HG02763 (cell line): ENCODE results near the gene APC2.
"Not testable (repeated sequence)": the region's sequence is repeated elsewhere in the genome, so short reads cannot be mapped to it uniquely, and the experiment has no call there.

Source experiments
- ATAC-seq: cut with Tn5 transposase; IDR thresholded peaks from one replicate; pipeline ENCODE4 v1.9.1; 2021; ENCODE audit warnings: mild to moderate bottlenecking, moderate library complexity; ENCODE audit not compliant: unreplicated experiment

Gene APC2

DNA sequence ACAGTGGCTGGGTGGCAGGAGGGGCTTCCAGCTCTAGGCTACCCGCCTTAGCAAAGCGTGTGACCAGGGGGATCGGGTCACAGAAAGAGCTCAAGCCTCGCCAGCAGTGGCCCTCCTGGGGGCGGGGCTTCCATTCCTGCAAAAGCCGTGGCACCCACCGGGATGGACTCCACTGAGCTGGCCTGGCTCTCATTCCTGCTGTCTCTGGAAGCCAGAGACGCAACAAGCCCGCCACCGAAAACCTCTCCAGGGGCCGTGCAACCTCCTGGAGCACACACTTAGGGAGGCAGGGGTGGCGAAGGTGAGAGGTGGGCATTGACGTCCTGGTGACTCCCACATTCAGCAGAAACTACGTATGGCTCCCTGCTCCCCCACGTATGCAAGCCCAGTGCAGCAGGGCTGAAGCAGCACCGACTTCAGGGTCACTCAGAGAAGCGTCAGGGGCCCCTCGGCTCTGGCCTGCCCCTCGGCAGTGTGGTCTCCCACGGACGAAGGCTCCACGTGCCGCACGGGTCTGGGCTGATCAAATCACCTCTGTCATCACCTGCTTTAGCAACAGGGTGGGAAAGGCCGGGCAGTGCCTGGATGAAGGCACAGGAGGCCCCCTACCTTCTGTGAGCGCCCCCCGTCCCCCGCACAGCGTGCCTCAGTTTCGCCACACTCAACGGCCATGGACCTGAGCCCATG is 26.0 kb downstream of the APC2 start:
- no peak for ATAC-seq

DNA sequence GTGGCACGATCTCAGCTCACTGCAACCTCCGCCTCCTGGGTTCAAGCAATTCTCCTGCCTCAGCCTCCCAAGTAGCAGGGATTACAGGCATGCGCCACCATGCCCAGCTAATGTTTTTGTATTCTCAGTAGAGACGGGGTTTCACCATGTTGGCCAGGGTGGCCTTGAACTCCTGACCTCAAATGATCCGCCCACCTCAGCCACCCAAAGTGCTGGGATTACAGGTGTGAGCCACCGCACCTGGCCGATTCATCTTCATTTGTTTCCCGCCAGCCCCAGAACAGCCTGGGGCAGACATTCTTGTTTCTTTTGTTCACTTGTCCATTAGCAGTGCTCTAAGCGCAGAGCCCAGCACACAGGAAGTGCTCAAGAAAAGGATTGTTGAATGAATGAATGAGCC is 27.1 kb downstream of the APC2 start:
- ATAC-seq: not testable (repeated sequence)

DNA sequence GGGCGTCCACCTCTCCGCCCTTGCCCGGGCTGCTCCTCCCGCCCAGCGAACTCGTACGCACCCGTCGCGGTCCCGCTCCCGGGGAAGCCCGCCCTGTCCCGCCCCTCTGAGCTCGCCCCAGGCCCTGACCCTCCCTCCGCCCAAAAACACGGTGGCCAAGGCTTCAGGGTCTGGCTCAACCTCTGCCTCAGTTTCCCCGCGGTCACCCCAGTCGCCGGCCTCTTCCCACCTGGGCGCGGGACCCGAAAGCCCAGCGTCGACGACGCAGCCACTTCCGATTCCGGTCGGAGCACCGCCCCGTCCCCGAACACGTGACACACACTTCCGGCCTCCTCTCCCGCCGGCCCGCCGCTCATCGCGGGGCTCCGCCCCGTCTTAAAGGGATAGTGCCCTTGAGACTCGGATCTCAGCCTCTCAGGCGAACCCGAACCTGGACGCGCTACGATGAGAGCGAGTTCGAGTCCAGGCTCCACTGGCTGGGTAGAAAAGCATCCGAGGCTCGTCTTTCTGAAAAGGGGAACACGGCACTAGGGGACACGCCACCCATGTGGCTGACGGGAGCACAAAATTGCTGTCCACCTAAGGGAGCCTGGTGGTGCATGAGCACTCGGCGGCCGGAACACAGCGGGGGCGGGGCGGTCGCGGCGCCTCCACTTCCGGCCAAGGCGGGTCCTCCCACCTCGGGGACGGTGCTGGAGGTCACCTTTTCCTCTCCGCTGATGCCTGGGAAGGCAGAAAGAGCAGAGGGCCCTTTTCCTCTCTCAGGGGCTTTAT is 29.2 kb downstream of the APC2 start, which contains the start of gene C19orf25:
C19orf25 (minus strand) TSS at position 282 of the 774 bp plus-strand sequence. CDS start 312 bp downstream, outside the sequence.
- peak; percentile 89 for ATAC-seq

DNA sequence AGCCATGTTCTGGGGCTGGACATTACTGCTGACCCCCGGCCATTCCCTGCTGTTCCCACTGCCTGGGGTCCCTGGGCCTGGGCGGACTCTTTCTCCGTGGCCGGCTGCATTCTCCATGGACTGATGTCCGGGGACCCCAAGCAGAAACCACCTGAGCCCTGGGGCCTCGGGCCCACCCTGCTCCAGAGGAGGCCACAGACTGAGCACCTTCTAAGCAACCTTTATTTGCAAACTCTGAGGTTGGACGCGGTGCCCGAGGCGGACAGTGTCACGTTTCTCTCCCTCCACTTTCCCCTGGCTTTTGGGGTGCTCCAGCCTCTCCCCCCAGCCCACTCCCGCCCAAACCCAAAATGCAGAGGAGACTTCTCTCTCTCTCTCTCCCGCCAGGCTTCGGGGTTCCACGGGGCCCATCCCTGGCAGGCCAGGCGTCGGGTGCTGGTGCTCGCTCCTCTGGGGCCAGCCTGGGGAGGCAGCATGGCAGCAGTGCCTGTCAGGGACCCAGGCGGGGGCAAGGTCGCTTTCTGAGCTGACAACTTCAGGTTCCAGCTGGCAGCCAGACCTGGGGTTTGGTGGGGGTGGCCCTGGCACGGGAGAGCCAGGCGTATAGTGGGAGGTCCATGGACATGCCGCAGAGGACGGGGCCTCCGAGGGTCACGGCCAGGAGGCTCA is 31.4 kb downstream of the APC2 start:
- no peak for ATAC-seq

DNA sequence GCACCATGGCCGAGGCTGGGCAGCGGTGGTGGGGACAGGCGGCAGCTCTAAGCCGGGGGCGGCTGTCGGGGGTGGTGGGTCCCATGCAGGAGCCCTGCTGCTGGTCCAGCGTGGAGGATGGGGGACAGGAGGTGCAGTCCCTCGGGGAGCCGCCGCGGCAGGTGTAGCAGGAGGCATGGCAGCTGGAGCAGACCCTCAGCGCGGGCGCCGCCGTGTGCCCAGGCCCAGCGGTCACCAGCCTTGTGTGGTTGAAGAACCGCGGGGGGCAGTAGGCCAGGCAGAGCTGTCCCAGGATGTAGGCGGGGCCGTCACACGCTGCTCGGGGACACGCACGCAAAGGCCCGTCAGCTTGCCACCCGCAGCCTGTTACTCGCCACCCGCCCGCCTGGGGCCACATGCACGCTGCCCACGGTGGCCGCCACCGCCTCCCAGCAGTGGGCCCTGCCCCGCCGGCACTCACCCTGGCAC is 32.0 kb downstream of the APC2 start:
- ATAC-seq: no peak

DNA sequence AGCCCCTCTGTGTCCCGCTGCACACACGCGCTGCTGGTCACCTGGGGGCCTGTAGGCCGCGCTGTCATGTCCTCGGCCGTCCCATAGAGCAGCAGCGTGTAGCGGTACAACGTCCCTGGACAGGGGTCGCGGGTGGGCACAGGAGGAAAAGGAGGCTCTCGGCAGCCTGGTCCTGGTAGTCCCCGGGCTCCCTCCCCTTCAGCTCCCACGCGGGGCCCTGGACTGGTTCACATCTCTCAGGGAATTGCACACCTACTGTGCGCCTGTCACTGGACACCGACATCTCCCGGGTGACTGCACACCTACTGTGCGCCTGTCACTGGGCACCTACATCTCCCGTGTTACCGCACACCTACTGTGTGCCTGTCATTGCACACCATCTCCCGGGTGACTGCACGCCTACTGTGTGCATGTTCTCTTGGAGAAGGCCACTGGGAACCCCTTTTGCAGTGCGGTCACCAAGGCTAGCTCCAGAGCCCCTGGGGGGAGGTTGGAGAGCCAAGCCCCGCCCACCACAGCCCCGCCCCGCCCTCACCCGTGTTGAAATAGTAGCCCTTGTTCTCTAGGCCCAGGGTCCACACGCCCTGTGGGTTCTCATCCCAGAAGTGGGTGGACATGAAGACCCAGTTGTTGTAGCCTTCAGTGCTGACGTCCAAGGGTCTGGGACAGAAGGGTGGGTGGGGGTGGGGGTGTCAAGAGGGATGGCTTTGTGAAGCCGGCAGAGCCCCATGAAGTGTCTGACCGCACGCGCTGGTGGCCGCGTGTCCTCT is 32.6 kb downstream of the APC2 start:
- no peak for ATAC-seq

DNA sequence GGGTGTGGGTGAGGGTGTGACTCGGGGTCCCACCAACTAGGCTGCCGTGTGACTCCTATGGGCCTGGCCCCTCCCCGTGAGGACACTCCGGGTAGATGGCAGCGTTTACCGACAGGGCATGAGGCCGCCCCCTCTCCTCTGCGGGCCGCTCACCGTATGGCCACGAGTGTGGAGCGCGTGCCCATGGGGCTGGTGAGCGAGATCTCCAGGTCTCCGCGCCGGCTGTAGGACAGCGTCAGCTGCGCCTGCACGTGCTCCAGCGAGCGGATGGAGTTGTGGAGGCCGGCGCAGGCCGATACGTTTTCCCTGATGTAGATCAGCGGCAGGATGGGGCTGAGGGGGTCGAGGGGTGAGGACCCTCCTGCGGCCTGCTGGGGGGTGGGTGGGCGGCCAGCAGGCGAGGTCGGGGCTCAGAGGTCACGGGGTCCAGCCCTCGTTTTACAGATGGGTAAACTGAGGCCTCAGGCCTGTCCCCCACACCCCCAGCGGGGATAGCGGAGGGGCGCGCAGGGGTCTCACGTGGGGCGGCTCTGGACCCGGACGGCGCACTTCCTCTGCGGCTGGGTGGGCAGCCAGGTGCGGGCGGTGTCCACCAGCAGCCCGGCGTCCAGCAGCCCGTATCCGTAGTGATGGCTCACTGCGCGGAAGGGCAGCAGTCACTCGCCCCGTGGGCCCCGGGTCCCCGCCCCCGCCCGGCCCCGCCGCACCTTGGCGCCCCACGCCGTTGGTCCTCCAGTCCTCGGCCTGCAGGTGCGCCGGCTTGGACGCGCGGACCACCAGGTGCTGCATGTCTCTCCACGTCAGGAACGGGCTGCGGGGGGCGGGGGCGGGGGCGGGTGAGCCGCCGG is 33.4 kb downstream of the APC2 start:
- no peak for ATAC-seq

DNA sequence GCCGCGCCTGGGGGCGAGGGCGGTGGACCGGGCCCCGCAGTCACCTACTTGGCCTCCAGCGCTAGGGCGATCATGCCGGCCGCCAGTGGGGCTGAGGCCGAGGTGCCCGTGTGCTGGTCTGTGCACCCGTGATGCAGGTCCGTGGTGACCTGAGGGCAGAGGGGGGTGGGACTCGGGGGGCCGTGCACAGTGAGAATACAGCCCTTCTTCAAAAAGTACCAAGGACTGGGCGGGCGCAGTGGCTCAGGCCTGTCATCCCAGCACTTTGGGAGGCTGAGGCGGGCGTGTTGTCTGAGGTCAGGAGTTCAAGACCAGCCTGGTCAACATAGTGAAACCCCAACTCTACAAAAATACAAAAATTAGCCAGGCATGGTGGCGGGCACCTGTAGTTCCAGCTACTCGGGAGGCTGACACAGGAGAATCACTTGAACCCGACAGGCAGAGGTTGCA is 34.1 kb downstream of the APC2 start:
- no peak for ATAC-seq

DNA sequence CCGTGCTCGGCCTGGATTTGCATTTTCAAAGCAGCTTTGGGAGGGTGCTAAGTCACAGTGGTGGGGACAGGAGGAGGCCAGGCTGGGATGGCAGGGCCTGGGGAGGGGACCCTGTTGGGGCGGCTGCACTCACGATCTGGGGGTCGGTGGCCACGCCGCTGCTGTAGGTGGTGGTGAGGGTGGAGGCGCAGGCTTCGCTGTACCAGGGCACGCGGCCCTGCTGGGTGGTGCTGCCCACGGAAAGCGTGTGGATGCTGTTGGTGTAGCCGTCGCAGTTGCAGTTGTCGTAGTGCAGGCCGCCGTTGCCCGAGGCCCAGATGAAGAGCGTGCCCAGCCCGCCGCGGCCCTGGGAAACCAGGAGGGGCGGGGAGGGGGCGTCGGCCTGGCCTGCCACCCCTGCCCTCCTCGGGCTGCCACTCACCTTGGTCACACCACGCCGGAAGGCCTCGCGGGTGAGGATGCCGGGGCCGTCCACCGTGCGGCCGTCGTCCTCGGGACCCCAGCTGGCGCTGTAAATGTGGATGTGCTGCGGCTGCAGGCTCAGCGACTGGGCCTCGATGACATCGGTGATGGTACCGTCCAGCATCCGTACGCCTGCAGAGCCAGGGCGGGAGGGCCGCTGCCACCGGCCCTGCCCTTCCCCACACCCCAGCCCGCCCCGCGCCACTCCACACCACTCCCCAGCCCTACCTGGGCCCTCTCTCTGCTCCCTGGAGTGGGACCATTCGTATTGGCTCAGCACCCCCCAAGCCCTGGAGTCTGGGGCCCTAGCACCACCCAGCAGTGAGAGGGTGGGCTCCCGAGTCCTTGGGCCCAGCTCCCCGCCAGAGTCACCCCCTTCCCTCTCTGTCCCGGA is 37.0 kb downstream of the APC2 start:
- ATAC-seq: no peak

DNA sequence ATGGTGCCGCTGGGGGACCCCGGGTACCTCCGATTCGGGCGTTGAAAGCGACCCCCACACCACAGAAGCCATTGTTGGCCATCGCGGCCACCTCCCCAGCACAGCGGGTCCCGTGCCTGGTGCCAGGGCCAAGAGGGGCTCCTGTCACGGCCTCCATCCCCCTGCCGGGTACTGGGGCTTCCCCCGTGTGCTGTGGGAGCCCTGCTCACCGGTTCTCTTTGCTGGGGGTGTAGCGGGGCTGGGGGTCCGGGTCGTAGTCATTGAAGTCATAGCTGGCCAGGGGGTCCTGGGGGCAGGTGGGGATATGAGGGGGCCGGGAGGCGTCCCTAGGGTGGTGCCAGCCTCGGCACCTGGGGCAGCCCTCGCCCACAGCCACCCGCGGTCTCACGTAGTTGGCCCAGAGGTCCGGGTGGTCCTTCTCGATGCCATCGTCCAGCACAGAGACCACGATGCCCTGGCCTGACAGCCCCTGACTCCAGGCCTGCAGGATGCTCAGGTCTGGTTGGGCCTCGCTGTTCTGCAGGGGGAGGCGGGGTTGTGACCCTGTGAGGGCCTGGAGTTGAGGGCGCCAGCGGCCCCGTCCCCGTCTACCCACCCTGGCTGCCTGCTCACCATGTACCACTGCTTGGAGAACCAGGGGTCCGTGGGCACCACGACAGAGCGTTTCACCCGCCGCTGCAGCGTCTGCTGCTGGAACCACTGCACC is 37.8 kb downstream of the APC2 start:
- ATAC-seq: no peak

DNA sequence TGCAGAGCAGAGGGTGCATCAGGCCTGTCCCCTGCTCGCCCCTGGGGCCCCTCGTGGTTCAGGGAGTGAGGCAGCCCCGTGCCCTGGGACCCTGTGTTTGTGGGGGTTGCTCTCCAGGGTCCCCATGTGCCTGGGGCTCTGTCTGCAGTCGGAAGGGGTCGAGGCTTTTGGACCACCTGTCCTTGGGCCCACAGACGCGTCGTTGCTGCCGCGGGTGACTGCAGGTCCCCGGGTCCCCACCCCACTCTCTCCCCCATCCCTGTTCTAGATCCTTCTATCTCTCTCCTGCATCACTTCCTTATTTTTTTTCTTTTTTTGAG is 38.3 kb downstream of the APC2 start:
- ATAC-seq: no peak

DNA sequence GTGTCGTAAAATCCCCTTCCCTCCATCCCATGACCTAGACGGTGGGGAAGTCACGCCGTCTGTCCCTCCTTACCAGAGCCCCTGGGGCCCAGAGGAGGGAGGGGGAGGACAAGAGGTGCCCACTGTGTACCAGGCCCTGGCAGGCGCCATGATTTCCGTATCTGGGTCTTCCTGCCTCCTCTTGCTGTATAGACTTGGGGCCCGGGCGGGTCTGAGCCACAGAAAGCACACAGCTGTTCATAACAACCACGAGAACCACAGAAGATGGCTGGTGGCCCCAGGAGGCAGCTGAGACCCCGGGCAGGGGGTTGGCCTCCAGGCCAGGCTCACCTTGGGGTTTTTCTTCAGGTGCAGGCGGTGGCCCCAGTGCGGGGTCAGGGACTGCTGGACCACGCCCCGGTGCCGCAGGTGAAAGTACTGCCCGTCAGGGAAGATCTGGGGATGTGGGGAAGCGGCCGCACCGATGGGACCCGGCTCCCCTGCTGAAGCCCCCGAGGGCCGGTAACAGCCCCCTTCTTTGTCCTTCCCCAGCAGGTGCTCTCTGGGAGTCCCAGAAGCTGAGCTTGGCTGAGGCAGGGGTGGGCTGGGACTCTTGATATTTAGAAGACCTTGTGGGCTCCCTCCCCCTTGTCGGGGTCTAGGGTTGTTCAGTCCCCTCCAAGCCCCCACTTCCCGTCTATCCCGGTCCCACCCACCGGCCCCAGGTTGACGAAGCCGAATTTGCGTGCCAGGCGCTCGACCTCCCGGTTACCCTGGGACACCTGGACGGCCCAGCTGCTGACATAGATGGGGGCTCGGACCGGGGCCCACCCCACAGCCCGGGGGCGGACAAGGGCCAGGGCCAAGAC is 39.8 kb downstream of the APC2 start:
- ATAC-seq: no peak

DNA sequence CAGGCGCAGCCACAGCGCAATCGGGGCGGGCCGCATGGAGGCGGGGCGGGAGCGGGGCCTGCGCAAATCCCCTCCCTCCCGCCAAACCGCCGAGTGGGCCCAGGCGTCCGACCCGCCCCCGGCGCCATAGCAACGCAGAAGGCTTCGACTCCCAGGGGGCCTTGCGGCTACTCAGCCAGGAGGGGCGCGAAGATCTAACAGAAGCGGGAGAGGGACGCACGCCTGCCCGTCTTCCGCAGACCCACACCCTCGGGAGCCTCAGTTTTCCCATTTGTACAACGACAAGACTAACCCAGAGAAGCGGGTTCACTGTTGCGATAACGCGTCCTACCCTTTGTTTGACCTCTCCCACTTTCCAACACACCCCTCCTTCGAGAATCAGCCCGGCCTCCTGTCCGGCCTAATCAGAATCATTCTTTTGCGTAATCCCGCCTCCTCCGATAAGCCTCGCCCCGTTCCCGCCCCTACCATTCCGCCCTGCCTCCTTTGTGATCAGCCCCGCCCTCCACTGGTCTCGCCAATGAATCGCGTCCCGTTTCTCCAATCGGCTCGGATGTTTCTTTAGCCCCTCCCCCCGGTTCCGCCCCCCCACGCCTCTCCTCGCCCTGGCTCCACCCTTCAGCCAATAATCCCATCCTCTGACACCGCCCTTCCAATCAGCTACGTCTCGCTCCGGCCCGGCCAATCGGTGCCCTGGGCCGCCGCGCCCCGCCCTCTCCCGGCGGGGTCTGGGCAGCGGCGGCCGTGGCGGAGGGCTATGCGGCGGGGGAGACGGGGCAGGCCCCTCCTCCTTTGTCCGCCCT is 40.6 kb downstream of the APC2 start, which contains the start of gene PCSK4:
PCSK4 (minus strand) TSS at position 40 of the 803 bp plus-strand sequence; CDS start at position 36, 4 bp downstream.
- ATAC-seq: peak; percentile 86

DNA sequence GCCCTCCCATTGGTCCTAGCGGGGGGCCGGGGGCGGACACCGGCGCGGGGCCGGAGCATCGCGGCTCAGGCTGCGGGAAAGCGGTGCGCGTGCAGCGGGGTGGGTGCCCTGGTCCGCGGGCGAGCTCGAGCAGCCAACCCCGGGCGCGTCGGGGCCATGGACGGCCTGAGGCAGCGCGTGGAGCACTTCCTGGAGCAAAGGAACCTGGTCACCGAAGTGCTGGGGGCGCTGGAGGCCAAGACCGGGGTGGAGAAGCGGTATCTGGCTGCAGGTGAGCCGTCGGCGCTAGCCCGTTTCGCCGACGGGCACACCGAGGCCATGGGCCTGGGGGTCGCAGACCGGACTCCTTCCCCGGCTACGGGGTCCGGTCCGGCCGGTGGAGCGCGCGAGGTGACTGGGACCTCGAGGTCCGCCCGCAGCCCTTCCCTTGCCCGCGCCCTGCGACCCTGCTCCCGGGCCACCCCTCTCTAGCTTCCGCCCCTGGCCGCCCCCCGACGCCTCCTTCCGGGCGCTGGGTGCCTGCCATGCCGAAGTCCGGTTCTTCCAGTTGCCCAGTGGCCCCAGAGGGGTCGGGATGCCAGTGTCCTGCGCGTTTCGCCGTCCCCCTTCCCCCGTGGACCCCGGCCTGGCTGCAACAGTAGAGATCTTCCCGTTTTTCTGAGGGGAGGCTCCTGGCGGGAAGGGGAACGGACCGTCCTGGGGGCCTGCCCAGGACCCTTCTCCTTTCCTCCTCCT is 41.4 kb downstream of the APC2 start, which contains the start of gene REEP6:
REEP6 (plus strand) TSS at position 68 of the 735 bp plus-strand sequence; CDS start at position 157, 89 bp downstream.
- no peak for ATAC-seq

DNA sequence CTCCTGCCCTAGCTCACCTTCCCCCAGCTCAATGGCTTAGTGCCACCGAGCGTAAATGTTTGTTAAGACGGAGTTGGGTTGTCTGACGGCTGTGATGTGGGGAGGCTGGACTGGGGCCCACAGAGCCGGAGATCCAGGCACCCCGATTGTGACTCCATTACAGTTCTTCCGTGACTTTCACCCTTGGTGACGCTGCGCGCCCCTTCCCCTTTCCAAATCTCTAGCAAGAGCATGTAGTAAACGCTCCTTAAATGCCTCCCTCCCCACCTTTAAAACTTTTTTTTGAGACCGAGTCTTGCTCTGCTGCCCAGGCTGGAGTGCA is 41.9 kb downstream of the APC2 start:
- ATAC-seq: no peak

DNA sequence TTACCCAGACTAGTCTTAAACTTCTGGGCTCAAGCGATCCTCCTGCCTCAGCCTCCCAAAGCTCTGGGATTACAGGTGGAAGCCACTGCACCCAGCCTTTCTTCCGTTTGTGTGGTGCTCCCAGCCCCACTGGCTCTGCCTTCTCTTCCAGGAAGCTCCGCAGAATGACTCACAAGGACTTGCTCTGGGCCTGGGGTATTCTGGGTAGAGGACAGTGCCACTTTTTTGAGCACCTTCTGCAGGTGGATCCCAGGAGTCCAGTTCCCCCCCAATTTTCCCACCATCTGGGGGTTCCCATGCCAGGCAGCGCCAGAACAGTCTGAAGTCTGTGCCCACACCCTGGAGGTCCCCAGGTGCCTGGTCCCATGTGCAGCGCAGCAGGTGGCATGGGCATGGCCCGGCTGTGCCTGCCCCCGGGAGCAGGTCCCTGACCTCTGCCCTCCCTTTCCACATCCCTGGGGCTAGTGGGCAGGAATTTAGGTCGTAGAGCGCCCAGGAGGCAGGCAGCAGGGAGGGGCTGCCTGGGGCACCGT is 42.6 kb downstream of the APC2 start:
- ATAC-seq: no peak
